Left lung (tissue), 10 donors: ENCODE results near the gene PTPRR. TPM values are rescaled to one million over a fixed set of nuclear protein-coding genes. Genes with fewer than 3 reads are reported as not detected.

Experiments used
- ATAC-seq: fragments of 200-7000 bp; cut with Tn5 transposase; one replicate; pipeline ENCODE4 v1.9.1; 2020; ENCODE audit warnings: moderate library complexity
- DNase-seq, 4 donors: peaks; one replicate each; pipeline ENCODE4 v3.0.0-alpha.2; 2013 to 2020
- H3K27ac ChIP-seq, 2 donors: fragments of 200-600 bp; sonication (generic) in 1 of 2; one replicate each; pipeline versions ENCODE4 v1.5.0 to v1.8.0; 2020 to 2021
- H3K27me3 ChIP-seq, 2 donors: fragments of 200-600 bp; sonication (generic) in 1 of 2; one replicate each; pipeline versions ENCODE4 v1.5.0 to v1.8.0; 2020 to 2021
- H3K36me3 ChIP-seq, 2 donors: fragments of 200-600 bp; sonication (generic) in 1 of 2; one replicate each; pipeline versions ENCODE4 v1.5.0 to v1.8.0; 2020 to 2021
- H3K4me1 ChIP-seq, 2 donors: fragments of 200-600 bp; one replicate each; pipeline ENCODE4 v1.8.0; 2021
- H3K4me3 ChIP-seq, 2 donors: fragments of 200-600 bp; sonication (generic) in 1 of 2; one replicate each; pipeline versions ENCODE4 v1.5.0 to v1.8.0; 2020 to 2021; ENCODE audit warnings: mild to moderate bottlenecking in 1 of 2
- H3K9me3 ChIP-seq, 2 donors: fragments of 200-600 bp; sonication (generic) in 1 of 2; one replicate each; pipeline versions ENCODE4 v1.5.0 to v1.8.0; 2020 to 2021
- CTCF ChIP-seq, 2 donors: fragments of 200-600 bp; sonication (generic) in 1 of 2; IDR thresholded peaks; one replicate each; pipeline versions ENCODE4 v1.5.0 to v1.8.0; 2021; ENCODE audit warnings: antibody characterized with exemption in 2 of 2
- intact Hi-C, 2 donors: fragments of 100-400 bp; cut with DNase I; formaldehyde crosslinking; loops; one replicate each; pipeline versions ENCODE4 v1.11.2 to v1.14.2; 2022
- polyA plus RNA-seq, 6 donors: library from polyadenylated mRNA; unstranded; fragments of 120-200 nt; gene quantifications; one replicate each; pipeline ENCODE4 v1.2.1, GENCODE V29; 2013; ENCODE audit not compliant: insufficient read length in 6 of 6
- total RNA-seq, 2 donors: library from RNA; stranded (reverse); fragmentation: NEBNext Ultra II Directional; extraction: Animal tissue kit (Norgen Biotek cat#: 25700); gene quantifications; one replicate each; pipeline ENCODE4 v1.2.1, GENCODE V29; 2021
- donor health status: DM: no; HTN: yes; CAD: no.
- donor health status: DM: no; HTN: no; CAD: no.

PTPRR gene
- total and polyA plus RNA-seq, 8 donors = 0.10 to 1.4 (median 0.20) TPM

DNA sequence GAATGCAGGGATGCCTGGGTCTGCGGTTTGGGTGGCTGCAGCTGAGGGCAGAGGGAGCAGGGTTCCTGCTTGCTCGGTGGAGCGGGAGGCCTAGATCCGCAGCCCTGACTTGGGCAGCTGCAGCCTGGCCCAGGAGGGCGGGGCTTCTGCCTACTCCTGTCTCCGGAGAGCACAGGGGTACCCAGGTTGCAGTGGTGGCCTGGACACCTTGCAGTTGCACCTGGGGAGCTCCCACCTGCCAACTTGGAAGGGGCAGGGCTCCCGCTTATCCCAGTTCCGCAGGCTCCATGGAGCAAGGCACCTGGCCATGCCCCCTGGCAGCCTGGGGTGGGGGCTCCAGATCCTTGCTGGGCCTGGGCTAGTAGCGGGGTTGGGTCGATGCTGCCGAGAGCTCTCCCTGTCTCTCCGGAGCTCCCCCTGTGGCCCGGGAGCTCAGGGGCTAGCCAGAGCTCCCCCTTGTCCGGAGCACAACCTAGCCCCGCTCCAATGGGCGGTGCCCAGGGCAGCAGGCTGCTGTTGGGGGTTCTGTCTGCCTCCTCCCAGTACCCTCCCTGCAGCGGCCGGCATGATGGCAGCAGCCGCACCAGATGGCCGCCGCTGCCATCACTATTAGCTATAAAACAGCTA is 136.4 kb downstream of the PTPRR start:
- DNase-seq (peak in 1 of 4 donors; percentile 71), ATAC-seq (no peak)
- intact Hi-C loops = no loop called here

DNA sequence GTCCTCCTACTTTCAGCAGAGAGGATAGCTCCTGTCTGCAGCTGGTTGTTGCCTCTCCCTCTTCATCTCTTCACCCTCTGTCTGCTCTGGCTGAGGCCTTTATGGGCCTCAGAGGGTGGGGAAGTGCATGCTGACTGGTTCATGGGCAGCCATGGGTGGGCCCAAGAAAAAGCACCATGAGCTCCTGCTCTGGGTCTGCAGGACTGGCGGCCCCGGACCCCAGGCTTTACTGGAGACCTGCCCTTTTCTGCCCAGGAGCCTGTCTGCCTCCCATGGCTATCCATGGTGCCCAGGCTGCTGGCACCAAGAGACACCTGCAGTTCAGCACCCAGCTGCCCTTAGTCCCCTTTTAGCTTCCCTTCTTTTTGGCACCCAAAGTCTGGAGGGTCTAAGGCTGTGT is 137.1 kb downstream of the PTPRR start:
- DNase-seq (no peak), ATAC-seq (no peak)
- Histone ChIP-seq H3K36me3 (no peaks in the 10 kb centered on the region), H3K4me1 (no peaks in the 10 kb centered on the region), H3K27ac (no peak overlapping the region), H3K9me3 (no peaks in the 10 kb centered on the region), H3K27me3 (no peaks in the 10 kb centered on the region), H3K4me3 (no peak overlapping the region)
- TF ChIP-seq CTCF (IDR thresholded peaks at IDR 0.05) = no peak
- intact Hi-C loops = no loop called here

More for the DNA sequence above, 136.4 kb downstream of the PTPRR start:
- no peaks in the 10 kb centered on the region for H3K4me1 ChIP-seq
- TF ChIP-seq CTCF (IDR thresholded peaks at IDR 0.05) = no peak
- no peaks in the 10 kb centered on the region for H3K27me3 ChIP-seq
- H3K36me3 ChIP-seq = no peaks in the 10 kb centered on the region
- no peak overlapping the region for H3K4me3 ChIP-seq
- H3K27ac ChIP-seq = no peak overlapping the region
- no peaks in the 10 kb centered on the region for H3K9me3 ChIP-seq

- Histone ChIP-seq H3K4me3 (no peak overlapping the region), H3K27me3 (no peaks in the 10 kb centered on the region), H3K9me3 (no peaks in the 10 kb centered on the region), H3K36me3 (no peaks in the 10 kb centered on the region), H3K4me1 (no peaks in the 10 kb centered on the region), H3K27ac (no peak overlapping the region)
- DNase-seq (no peak), ATAC-seq (no peak)
- intact Hi-C loops = no loop called here
- no peak for TF ChIP-seq CTCF (IDR thresholded peaks at IDR 0.05)
Observed at GRCh38 chr12:70779250-70779649, 141.3 kb downstream of the PTPRR start.

DNA sequence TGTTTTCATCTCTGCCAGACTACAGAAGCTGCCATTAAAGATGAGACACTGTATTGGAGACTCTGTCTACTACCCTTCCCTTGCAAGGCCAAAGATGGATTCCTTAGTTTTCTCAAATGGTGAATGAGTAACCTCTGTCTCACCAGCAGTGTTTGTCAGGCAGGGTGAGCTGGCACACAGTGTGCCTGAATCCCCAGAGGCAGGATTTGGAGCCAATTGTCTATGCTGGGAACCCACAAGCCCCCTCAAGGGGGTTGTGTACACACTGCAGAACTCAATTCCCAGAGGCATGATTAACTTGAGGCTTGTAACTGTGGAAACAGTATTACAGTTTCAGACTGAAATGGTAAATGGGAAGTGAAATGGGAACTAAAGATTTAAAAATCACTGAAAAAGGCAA is 146.5 kb downstream of the PTPRR start:
- Histone ChIP-seq H3K4me3 (no peak overlapping the region), H3K27me3 (no peaks in the 10 kb centered on the region), H3K36me3 (no peaks in the 10 kb centered on the region), H3K27ac (no peak overlapping the region), H3K9me3 (no peaks in the 10 kb centered on the region), H3K4me1 (no peaks in the 10 kb centered on the region)
- DNase-seq (no peak), ATAC-seq (no peak)
- no peak for TF ChIP-seq CTCF (IDR thresholded peaks at IDR 0.05)
- intact Hi-C loops = no loop called here

GRCh38 chr12:70772836-70773235 is 147.7 kb downstream of the PTPRR start:
- Histone ChIP-seq H3K36me3 (no peaks in the 10 kb centered on the region), H3K4me3 (no peak overlapping the region), H3K4me1 (no peaks in the 10 kb centered on the region), H3K9me3 (no peaks in the 10 kb centered on the region), H3K27me3 (no peaks in the 10 kb centered on the region), H3K27ac (no peak overlapping the region)
- intact Hi-C loops = no loop called here
- no peak for ATAC-seq
- no peak for TF ChIP-seq CTCF (IDR thresholded peaks at IDR 0.05)
- DNase-seq = no peak
